SK-N-SH treated with all-trans-retinoic acid at 6 μM for 48 hours (cell line): Measurements from ENCODE around the gene TAF7L.

Source experiments
- ATAC-seq: fragments of 200-7000 bp; cut with Tn5 transposase; 3 replicates; pipeline ENCODE4 v1.9.1; 2020; ENCODE audit warnings: mild to moderate bottlenecking, moderate library complexity
- ARNTL ChIP-seq: fragments of 450-650 bp; formaldehyde crosslinking; IDR thresholded peaks from 2 replicates; pipeline ENCODE4 v1.5.0; 2020; ENCODE audit warnings: low read depth, mild to moderate bottlenecking, moderate library complexity, borderline replicate concordance
- BACH2 ChIP-seq: fragments of 250-450 bp; sonication (Bioruptor Pico); IDR thresholded peaks from 2 replicates; pipeline ENCODE4 v1.9.0; 2021; ENCODE audit warnings: mild to moderate bottlenecking, borderline replicate concordance
- CSDC2 ChIP-seq: fragments of 250-450 bp; sonication (Bioruptor Pico); IDR thresholded peaks from 2 replicates; pipeline ENCODE4 v1.5.0; 2020; ENCODE audit warnings: mild to moderate bottlenecking, moderate library complexity
- CSRNP3 ChIP-seq: fragments of 250-450 bp; sonication (Bioruptor Pico); IDR thresholded peaks from 2 replicates; pipeline ENCODE4 v1.5.1; 2021; ENCODE audit warnings: mild to moderate bottlenecking, moderate library complexity
- ESRRG ChIP-seq: fragments of 250-450 bp; sonication (Bioruptor Pico); IDR thresholded peaks from 2 replicates; pipeline ENCODE4 v1.6.1; 2021; ENCODE audit warnings: mild to moderate bottlenecking
- GLIS3 ChIP-seq: fragments of 250-450 bp; sonication (Bioruptor Pico); IDR thresholded peaks from 2 replicates; pipeline ENCODE4 v1.5.0; 2020; ENCODE audit warnings: mild to moderate bottlenecking, moderate library complexity
- ISL1 ChIP-seq: fragments of 250-450 bp; sonication (Bioruptor Pico); IDR thresholded peaks from 2 replicates; pipeline ENCODE4 v2.1.2; 2022; ENCODE audit warnings: mild to moderate bottlenecking, moderate library complexity
- OSR1 ChIP-seq: fragments of 250-450 bp; sonication (Bioruptor Pico); IDR thresholded peaks from 2 replicates; pipeline ENCODE4 v1.8.0; 2022; ENCODE audit warnings: moderate library complexity, mild to moderate bottlenecking, inconsistent platforms
- PPARA ChIP-seq: fragments of 250-450 bp; sonication (Bioruptor Pico); IDR thresholded peaks from 2 replicates; pipeline ENCODE4 v1.5.0; 2020; ENCODE audit warnings: mild to moderate bottlenecking, borderline replicate concordance
- RARB ChIP-seq: fragments of 250-450 bp; sonication (Bioruptor Pico); IDR thresholded peaks from 2 replicates; pipeline ENCODE4 v1.8.0; 2021; ENCODE audit warnings: mild to moderate bottlenecking, moderate library complexity
- TCF4 ChIP-seq: fragments of 250-450 bp; sonication (Bioruptor Pico); IDR thresholded peaks from 2 replicates; pipeline ENCODE4 v1.8.0; 2021; ENCODE audit warnings: mild to moderate bottlenecking, moderate library complexity, borderline replicate concordance
- TOX ChIP-seq: fragments of 250-450 bp; sonication (Bioruptor Pico); IDR thresholded peaks from 2 replicates; pipeline ENCODE4 v1.8.0; 2021; ENCODE audit warnings: mild to moderate bottlenecking, moderate library complexity, borderline replicate concordance
- ZC3H10 ChIP-seq: fragments of 250-450 bp; sonication (Bioruptor Pico); IDR thresholded peaks from 2 replicates; pipeline ENCODE4 v1.5.1; 2021; ENCODE audit warnings: mild to moderate bottlenecking, moderate library complexity
- ZFP3 ChIP-seq: fragments of 250-450 bp; sonication (Bioruptor Pico); IDR thresholded peaks from 2 replicates; pipeline ENCODE4 v1.5.0; 2020; ENCODE audit warnings: mild to moderate bottlenecking, moderate library complexity
- ZFP30 ChIP-seq: fragments of 450-650 bp; formaldehyde crosslinking; IDR thresholded peaks from 2 replicates; pipeline ENCODE4 v1.5.0; 2022; ENCODE audit warnings: mild to moderate bottlenecking, moderate library complexity
- ZNF565 ChIP-seq: fragments of 450-650 bp; formaldehyde crosslinking; conservative IDR thresholded peaks from 2 replicates; pipeline ENCODE4 v1.5.0; 2020; ENCODE audit warnings: low read depth, mild to moderate bottlenecking, moderate library complexity
- ZNF70 ChIP-seq: fragments of 450-650 bp; formaldehyde crosslinking; IDR thresholded peaks from 2 replicates; pipeline ENCODE4 v1.5.0; 2020; ENCODE audit warnings: mild to moderate bottlenecking, moderate library complexity
- ZNF8 ChIP-seq: fragments of 450-650 bp; formaldehyde crosslinking; IDR thresholded peaks from 2 replicates; pipeline ENCODE4 v1.5.0; 2020; ENCODE audit warnings: mild to moderate bottlenecking, moderate library complexity
- TF ChIP-seq, protein P1 (sequence below): fragments of 250-450 bp; sonication (Bioruptor Pico); IDR thresholded peaks from 2 replicates; pipeline ENCODE4 v1.5.1; 2020; ENCODE audit warnings: low read depth, mild to moderate bottlenecking, moderate library complexity
- TF ChIP-seq, protein P2 (sequence below): fragments of 250-450 bp; sonication (Bioruptor Pico); IDR thresholded peaks from 2 replicates; pipeline ENCODE4 v1.5.0; 2020; ENCODE audit warnings: mild to moderate bottlenecking, moderate library complexity
- TF ChIP-seq, protein P3 (sequence below): fragments of 250-450 bp; sonication (Bioruptor Pico); IDR thresholded peaks from 2 replicates; pipeline ENCODE4 v1.8.0; 2021; ENCODE audit warnings: low read depth, mild to moderate bottlenecking, moderate library complexity, borderline replicate concordance
- TF ChIP-seq, protein P4 (sequence below): fragments of 250-450 bp; sonication (Bioruptor Pico); IDR thresholded peaks from 2 replicates; pipeline ENCODE4 v1.8.0; 2020; ENCODE audit warnings: mild to moderate bottlenecking, moderate library complexity, borderline replicate concordance

The TAF7L gene

GRCh38 chrX:101223226-101223625, 67.9 kb downstream of the TAF7L start:
- TF ChIP-seq, protein P1, sequence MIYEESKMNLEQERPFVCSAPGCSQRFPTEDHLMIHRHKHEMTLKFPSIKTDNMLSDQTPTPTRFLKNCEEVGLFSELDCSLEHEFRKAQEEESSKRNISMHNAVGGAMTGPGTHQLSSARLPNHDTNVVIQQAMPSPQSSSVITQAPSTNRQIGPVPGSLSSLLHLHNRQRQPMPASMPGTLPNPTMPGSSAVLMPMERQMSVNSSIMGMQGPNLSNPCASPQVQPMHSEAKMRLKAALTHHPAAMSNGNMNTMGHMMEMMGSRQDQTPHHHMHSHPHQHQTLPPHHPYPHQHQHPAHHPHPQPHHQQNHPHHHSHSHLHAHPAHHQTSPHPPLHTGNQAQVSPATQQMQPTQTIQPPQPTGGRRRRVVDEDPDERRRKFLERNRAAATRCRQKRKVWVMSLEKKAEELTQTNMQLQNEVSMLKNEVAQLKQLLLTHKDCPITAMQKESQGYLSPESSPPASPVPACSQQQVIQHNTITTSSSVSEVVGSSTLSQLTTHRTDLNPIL (CRISPR knock-in tag): no peak
- TF ChIP-seq ZNF8 (CRISPR knock-in tag) (no peak), ZFP3 (no peak), ESRRG (CRISPR knock-in tag) (no peak), GLIS3 (no peak), ZNF70 (CRISPR knock-in tag) (no peak), TCF4 (CRISPR knock-in tag) (no peak), ZC3H10 (CRISPR knock-in tag) (no peak)
- TF ChIP-seq, protein P2, sequence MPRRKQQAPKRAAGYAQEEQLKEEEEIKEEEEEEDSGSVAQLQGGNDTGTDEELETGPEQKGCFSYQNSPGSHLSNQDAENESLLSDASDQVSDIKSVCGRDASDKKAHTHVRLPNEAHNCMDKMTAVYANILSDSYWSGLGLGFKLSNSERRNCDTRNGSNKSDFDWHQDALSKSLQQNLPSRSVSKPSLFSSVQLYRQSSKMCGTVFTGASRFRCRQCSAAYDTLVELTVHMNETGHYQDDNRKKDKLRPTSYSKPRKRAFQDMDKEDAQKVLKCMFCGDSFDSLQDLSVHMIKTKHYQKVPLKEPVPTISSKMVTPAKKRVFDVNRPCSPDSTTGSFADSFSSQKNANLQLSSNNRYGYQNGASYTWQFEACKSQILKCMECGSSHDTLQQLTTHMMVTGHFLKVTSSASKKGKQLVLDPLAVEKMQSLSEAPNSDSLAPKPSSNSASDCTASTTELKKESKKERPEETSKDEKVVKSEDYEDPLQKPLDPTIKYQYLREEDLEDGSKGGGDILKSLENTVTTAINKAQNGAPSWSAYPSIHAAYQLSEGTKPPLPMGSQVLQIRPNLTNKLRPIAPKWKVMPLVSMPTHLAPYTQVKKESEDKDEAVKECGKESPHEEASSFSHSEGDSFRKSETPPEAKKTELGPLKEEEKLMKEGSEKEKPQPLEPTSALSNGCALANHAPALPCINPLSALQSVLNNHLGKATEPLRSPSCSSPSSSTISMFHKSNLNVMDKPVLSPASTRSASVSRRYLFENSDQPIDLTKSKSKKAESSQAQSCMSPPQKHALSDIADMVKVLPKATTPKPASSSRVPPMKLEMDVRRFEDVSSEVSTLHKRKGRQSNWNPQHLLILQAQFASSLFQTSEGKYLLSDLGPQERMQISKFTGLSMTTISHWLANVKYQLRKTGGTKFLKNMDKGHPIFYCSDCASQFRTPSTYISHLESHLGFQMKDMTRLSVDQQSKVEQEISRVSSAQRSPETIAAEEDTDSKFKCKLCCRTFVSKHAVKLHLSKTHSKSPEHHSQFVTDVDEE (CRISPR knock-in tag): no peak
- ATAC-seq: no peak

- TF ChIP-seq, protein P3, sequence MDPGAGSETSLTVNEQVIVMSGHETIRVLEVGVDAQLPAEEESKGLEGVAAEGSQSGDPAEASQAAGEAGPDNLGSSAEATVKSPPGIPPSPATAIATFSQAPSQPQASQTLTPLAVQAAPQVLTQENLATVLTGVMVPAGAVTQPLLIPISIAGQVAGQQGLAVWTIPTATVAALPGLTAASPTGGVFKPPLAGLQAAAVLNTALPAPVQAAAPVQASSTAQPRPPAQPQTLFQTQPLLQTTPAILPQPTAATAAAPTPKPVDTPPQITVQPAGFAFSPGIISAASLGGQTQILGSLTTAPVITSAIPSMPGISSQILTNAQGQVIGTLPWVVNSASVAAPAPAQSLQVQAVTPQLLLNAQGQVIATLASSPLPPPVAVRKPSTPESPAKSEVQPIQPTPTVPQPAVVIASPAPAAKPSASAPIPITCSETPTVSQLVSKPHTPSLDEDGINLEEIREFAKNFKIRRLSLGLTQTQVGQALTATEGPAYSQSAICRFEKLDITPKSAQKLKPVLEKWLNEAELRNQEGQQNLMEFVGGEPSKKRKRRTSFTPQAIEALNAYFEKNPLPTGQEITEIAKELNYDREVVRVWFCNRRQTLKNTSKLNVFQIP (CRISPR knock-in tag): no peak
- TF ChIP-seq ZFP3 (no peak), RARB (CRISPR knock-in tag) (no peak), ISL1 (no peak), CSDC2 (CRISPR knock-in tag) (no peak)
- ATAC-seq: no peak
Observed at GRCh38 chrX:101220662-101221260, 70.4 kb downstream of the TAF7L start.

DNA sequence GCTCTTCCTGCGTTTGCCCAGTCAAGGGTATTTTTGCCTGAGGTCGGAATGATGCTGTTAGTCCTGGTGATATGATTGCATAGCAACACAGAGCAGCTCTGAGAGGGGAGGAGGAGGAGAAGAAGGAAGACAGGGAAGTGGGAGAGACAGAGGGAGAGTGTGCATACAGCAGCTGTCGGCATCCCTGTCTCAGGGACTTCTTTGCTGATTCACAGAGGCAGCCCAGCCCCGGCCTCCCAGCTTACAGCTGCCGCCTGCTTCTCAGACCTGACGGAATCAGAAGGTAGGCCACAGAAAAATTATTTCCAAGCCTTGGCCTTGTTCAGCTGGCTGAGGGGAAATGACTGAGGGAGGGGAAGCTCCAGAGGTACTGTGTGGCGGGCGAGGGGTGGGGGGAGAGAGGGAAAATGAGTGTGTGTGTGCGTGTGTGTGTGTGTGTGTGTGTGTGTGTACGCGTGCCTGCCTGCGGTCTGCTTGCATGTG, 71.2 kb downstream of the TAF7L start:
- no peak for ATAC-seq
- TF ChIP-seq RARB (CRISPR knock-in tag): no peak
- TF ChIP-seq PPARA (CRISPR knock-in tag): no peak
- no peak for TF ChIP-seq ZNF8 (CRISPR knock-in tag)
- no peak for TF ChIP-seq ZC3H10 (CRISPR knock-in tag)
- TF ChIP-seq OSR1 (CRISPR knock-in tag): no peak
- no peak for TF ChIP-seq ZFP30 (CRISPR knock-in tag)
- TF ChIP-seq ZNF70 (CRISPR knock-in tag): no peak
- no peak for TF ChIP-seq GLIS3
- TF ChIP-seq ZFP3: no peak
- TF ChIP-seq, protein P3 (CRISPR knock-in tag): no peak
- TF ChIP-seq, protein P4, sequence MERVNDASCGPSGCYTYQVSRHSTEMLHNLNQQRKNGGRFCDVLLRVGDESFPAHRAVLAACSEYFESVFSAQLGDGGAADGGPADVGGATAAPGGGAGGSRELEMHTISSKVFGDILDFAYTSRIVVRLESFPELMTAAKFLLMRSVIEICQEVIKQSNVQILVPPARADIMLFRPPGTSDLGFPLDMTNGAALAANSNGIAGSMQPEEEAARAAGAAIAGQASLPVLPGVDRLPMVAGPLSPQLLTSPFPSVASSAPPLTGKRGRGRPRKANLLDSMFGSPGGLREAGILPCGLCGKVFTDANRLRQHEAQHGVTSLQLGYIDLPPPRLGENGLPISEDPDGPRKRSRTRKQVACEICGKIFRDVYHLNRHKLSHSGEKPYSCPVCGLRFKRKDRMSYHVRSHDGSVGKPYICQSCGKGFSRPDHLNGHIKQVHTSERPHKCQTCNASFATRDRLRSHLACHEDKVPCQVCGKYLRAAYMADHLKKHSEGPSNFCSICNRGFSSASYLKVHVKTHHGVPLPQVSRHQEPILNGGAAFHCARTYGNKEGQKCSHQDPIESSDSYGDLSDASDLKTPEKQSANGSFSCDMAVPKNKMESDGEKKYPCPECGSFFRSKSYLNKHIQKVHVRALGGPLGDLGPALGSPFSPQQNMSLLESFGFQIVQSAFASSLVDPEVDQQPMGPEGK (CRISPR knock-in tag): no peak
- no peak for TF ChIP-seq ARNTL
- no peak for TF ChIP-seq BACH2
- TF ChIP-seq TOX (CRISPR knock-in tag): no peak
- no peak for TF ChIP-seq ISL1
- TF ChIP-seq CSDC2 (CRISPR knock-in tag): no peak
- TF ChIP-seq CSRNP3 (CRISPR knock-in tag): no peak
- no peak for TF ChIP-seq ESRRG (CRISPR knock-in tag)
- TF ChIP-seq ZNF565: no peak
